K562 (cell line): Measurements from ENCODE around the gene PHETA2. TPM values are rescaled to one million over a fixed set of nuclear protein-coding genes. Genes with fewer than 3 reads are reported as not detected.
A peak's percentile ranks its signal among the peaks of the same experiment; 100 is the strongest.

ENCODE experiments used
- AFF1 ChIP-seq, 2 experiments: fragments of 450-650 bp; IDR thresholded peaks; 2 replicates each; pipeline ENCODE4 v1.6.1; 2018; ENCODE audit warnings: mild to moderate bottlenecking in 2 of 2, low read depth in 1 of 2; ENCODE audit not compliant: partially characterized antibody in 2 of 2
- CREBBP ChIP-seq: IDR thresholded peaks from one replicate; pipeline ENCODE4 v1.6.1; 2012; ENCODE audit warnings: low read depth, mild to moderate bottlenecking, control low read depth, inconsistent platforms, low read length
- CSDE1 ChIP-seq, 2 experiments: fragments of 450-650 bp; IDR thresholded peaks; 2 replicates each; pipeline ENCODE4 v1.6.1; 2016; ENCODE audit warnings: mild to moderate bottlenecking in 1 of 2
- DACH1 ChIP-seq: fragments of 450-650 bp; IDR thresholded peaks from 2 replicates; pipeline ENCODE4 v1.6.1; 2018; ENCODE audit not compliant: partially characterized antibody
- E2F8 ChIP-seq: fragments of 450-650 bp; IDR thresholded peaks from 2 replicates; pipeline ENCODE4 v1.7.1; 2018; ENCODE audit warnings: mild to moderate bottlenecking, low read depth; ENCODE audit not compliant: partially characterized antibody
- HDAC8 ChIP-seq: fragments of 450-650 bp; IDR thresholded peaks from 2 replicates; pipeline ENCODE4 v1.6.1; 2016; ENCODE audit warnings: mild to moderate bottlenecking, missing genetic modification characterization, moderate library complexity, missing compliant biosample characterization
- HIVEP1 ChIP-seq: fragments of 250-450 bp; sonication (Bioruptor Pico); IDR thresholded peaks from 2 replicates; pipeline ENCODE4 v1.4.0; 2020; ENCODE audit warnings: mild to moderate bottlenecking
- NCOA1 ChIP-seq: fragments of 450-650 bp; IDR thresholded peaks from 2 replicates; pipeline ENCODE4 v1.6.1; 2016; ENCODE audit warnings: low read depth
- POLR2AphosphoS5 ChIP-seq: IDR thresholded peaks from 2 replicates; pipeline ENCODE4 v1.6.1; 2011; ENCODE audit warnings: mild to moderate bottlenecking, low read depth, low read length, moderate library complexity; ENCODE audit not compliant: control insufficient read depth, insufficient read depth
- SOX6 ChIP-seq: fragments of 450-650 bp; IDR thresholded peaks from 2 replicates; pipeline ENCODE4 v1.6.1; 2014; ENCODE audit warnings: mild to moderate bottlenecking
- ZBTB12 ChIP-seq: fragments of 250-450 bp; sonication (Bioruptor Pico); IDR thresholded peaks from 2 replicates; pipeline ENCODE4 v1.4.0; 2020
- ZBTB2 ChIP-seq: fragments of 450-650 bp; IDR thresholded peaks from 2 replicates; pipeline ENCODE4 v1.6.1; 2016; ENCODE audit warnings: antibody characterized with exemption
- ZBTB43 ChIP-seq: sonication (generic); formaldehyde crosslinking; IDR thresholded peaks from 2 replicates; pipeline ENCODE4 v1.8.0; 2023; ENCODE audit warnings: mild to moderate bottlenecking, missing genetic modification reagents
- ZNF212 ChIP-seq: fragments of 450-650 bp; formaldehyde crosslinking; IDR thresholded peaks from 2 replicates; pipeline ENCODE4 v1.4.0; 2020; ENCODE audit warnings: mild to moderate bottlenecking
- ZNF347 ChIP-seq: fragments of 450-650 bp; formaldehyde crosslinking; IDR thresholded peaks from 2 replicates; pipeline ENCODE4 v1.4.0; 2020; ENCODE audit warnings: low read depth, mild to moderate bottlenecking, moderate library complexity
- ZNF41 ChIP-seq: fragments of 250-450 bp; sonication (Bioruptor Pico); conservative IDR thresholded peaks from 2 replicates; pipeline ENCODE4 v1.4.0; 2020; ENCODE audit warnings: mild to moderate bottlenecking
- ZNF583 ChIP-seq: fragments of 250-450 bp; sonication (Bioruptor Pico); IDR thresholded peaks from 2 replicates; pipeline ENCODE4 v1.4.0; 2020
- polyA plus RNA-seq, 8 experiments: library from polyadenylated mRNA; depleted of rRNA in 4 of 8; stranded (reverse) in 5 of 8; unstranded in 3 of 8; fragments of >200 nt; fragmentation: Nextera tagmentation in 2 of 8; fragmentation: Illumina TruSeq in 1 of 8; extraction: Ambion mirVana in 2 of 8; extraction: Trizol in 1 of 8; gene quantifications; 2 replicates each; pipeline versions ENCODE4 v1.2.1 to v1.2.3, GENCODE V29; 2011 to 2014; ENCODE audit warnings: inconsistent platforms in 1 of 8, missing spikeins in 1 of 8
- total RNA-seq, 7 experiments: library from RNA; depleted of rRNA in 6 of 7; stranded (reverse); fragments of >200 nt in 6 of 7; fragmentation: Illumina TruSeq in 2 of 7; extraction: Trizol in 2 of 7; gene quantifications; 2 replicates each; pipeline versions ENCODE4 v1.2.1 to v1.2.3, GENCODE V29; 2011 to 2021; ENCODE audit warnings: low replicate concordance in 1 of 7

PHETA2 gene
- total and polyA plus RNA-seq, 9 of the 15 experiments (the other 6 are each of a cell fraction or from before 2014, with no cell fraction given): 0.07 to 0.22 (median 0.08) TPM; not detected in 5

GRCh38 chr22:42090596-42091454 is 16.8 kb downstream of the PHETA2 start, which contains the start of gene NDUFA6 (continued):
- TF ChIP-seq ZNF583 (CRISPR knock-in tag) (no peak), SOX6 (peak; percentile 42; the same call in 1 of the 2 replicates), ZBTB12 (no peak), HDAC8 (tag) (no peak), ZNF212 (CRISPR knock-in tag) (no peak), ZBTB43 (CRISPR knock-in tag) (0 out of 2 replicates have a peak, but pooled peaks have one; percentile 16), ZNF41 (CRISPR knock-in tag) (no peak), HIVEP1 (no peak), CSDE1 (IDR thresholded peaks at IDR 0.05) (no peak), CREBBP (no peak), ZNF347 (CRISPR knock-in tag) (no peak), DACH1 (no peak), NCOA1 (no peak), ZBTB2 (peak; percentile 93), POLR2AphosphoS5 (peak; percentile 73), AFF1 (IDR thresholded peaks at IDR 0.05; ENCODE audit: low read depth in 1 of 2, partially characterized antibody in 2 of 2) (no peak), E2F8 (peak; percentile 15)
